HG03159 (cell line): Measurements from ENCODE around the gene BCL11B.

ENCODE experiments used
- ATAC-seq: cut with Tn5 transposase; IDR thresholded peaks from one replicate; pipeline ENCODE4 v1.9.1; 2021; ENCODE audit warnings: mild to moderate bottlenecking, moderate library complexity; ENCODE audit not compliant: unreplicated experiment

BCL11B gene

GRCh38 chr14:99124482-99125105 is 147.4 kb downstream of the BCL11B start:
- ATAC-seq = no peak

- ATAC-seq = no peak
Observed at GRCh38 chr14:99123208-99123870, 148.7 kb downstream of the BCL11B start.

- ATAC-seq = no peak
Observed at GRCh38 chr14:99122521-99123125, 149.4 kb downstream of the BCL11B start.

- no peak for ATAC-seq
Observed at GRCh38 chr14:99121319-99121875, 150.6 kb downstream of the BCL11B start.

- no peak for ATAC-seq
Observed at GRCh38 chr14:99120526-99121318, 151.3 kb downstream of the BCL11B start.

- no peak for ATAC-seq
Observed at GRCh38 chr14:99119554-99120525, 152.2 kb downstream of the BCL11B start.
